Endothelial cell of umbilical vein (primary cell): ENCODE data around the gene SBSN. TPM values are rescaled to one million over a fixed set of nuclear protein-coding genes. Genes with fewer than 3 reads are reported as not detected.

ENCODE experiments used
- BruUV-seq: library from RNA; stranded (reverse); fragments of 400-500 nt; replicated peaks from 2 replicates; lab custom pipeline; 2021; lab: Mats Ljungman, UMichigan
- CTCF ChIA-PET: fragments of 300-600, 350-600 bp; sonication (Branson Sonifier 250); formaldehyde crosslinking; loops from one replicate; lab custom pipeline; 2021; ENCODE audit warnings: antibody characterized with exemption, inconsistent platforms; lab: Charles Lee
- POLR2A ChIA-PET: fragments of 300-600, 350-600 bp; sonication (Branson Sonifier 250); formaldehyde crosslinking; loops from one replicate; lab custom pipeline; 2021; ENCODE audit warnings: antibody characterized with exemption, inconsistent platforms; lab: Charles Lee
- DNase-seq: peaks from one replicate; pipeline ENCODE4 v3.0.0-alpha.2; 2011; ENCODE audit warnings: low read depth, low spot score
- FAIRE-seq: peaks from 2 replicates; lab custom pipeline; 2011; peaks lifted over from hg19 to GRCh38; lab: Jason Lieb, UNC
- H2AFZ ChIP-seq: 2 replicates; pipeline ENCODE4 v1.6.0; 2012; ENCODE audit warnings: low read depth, low read length, control low read depth, inconsistent platforms
- H3K27ac ChIP-seq: 2 replicates; pipeline ENCODE4 v1.5.1; 2011; ENCODE audit warnings: low read depth, mild to moderate bottlenecking, control low read depth, low read length, moderate library complexity; ENCODE audit not compliant: insufficient read depth
- H3K27me3 ChIP-seq, 2 experiments: 2 replicates each; pipeline versions ENCODE4 v1.6.0 to v1.6.1; 2011; ENCODE audit warnings: low read length in 2 of 2, mixed read lengths in 1 of 2; ENCODE audit not compliant: control insufficient read depth in 2 of 2, insufficient read depth in 2 of 2
- H3K36me3 ChIP-seq, 2 experiments: 2 replicates in 1 of 2; 3 replicates in 1 of 2; pipeline ENCODE4 v1.5.1; 2011; ENCODE audit warnings: low read length in 2 of 2, mild to moderate bottlenecking in 1 of 2, moderate library complexity in 1 of 2; ENCODE audit not compliant: control insufficient read depth in 2 of 2, insufficient read depth in 2 of 2; ENCODE audit errors: extremely low read depth in 1 of 2
- H3K4me1 ChIP-seq: 3 replicates; pipeline ENCODE4 v1.5.1; 2011; ENCODE audit warnings: mild to moderate bottlenecking, low read length; ENCODE audit not compliant: control insufficient read depth, insufficient read depth; ENCODE audit errors: extremely low read depth
- H3K4me2 ChIP-seq: 2 replicates; pipeline ENCODE4 v1.6.1; 2011; ENCODE audit warnings: low read length, control low read depth, mixed read lengths; ENCODE audit not compliant: insufficient read depth
- H3K4me3 ChIP-seq, 3 experiments: fragments of 200-600 bp in 1 of 3; sonication (generic), shearing (Covaris generic) in 1 of 3; replicated peaks in 1 of 3; 2 replicates each; pipeline ENCODE4 v1.5.1; 2011 to 2016; ENCODE audit warnings: control low read depth in 3 of 3, low read length in 3 of 3, mild to moderate bottlenecking in 2 of 3, inconsistent platforms in 1 of 3, low read depth in 1 of 3, moderate library complexity in 1 of 3; ENCODE audit not compliant: insufficient read depth in 1 of 3
- H3K79me2 ChIP-seq: 2 replicates; pipeline ENCODE4 v1.6.0; 2012; ENCODE audit warnings: low read length, inconsistent platforms; ENCODE audit not compliant: control insufficient read depth, insufficient read depth
- H3K9ac ChIP-seq: replicated peaks from 2 replicates; pipeline ENCODE3; 2011; ENCODE audit warnings: low read length, control low read depth; ENCODE audit not compliant: insufficient read depth; ENCODE audit errors: extremely low read depth
- H3K9me1 ChIP-seq: replicated peaks from 3 replicates; pipeline ENCODE4 v1.6.0; 2011; ENCODE audit warnings: mild to moderate bottlenecking, low read length; ENCODE audit not compliant: control insufficient read depth, insufficient read depth; ENCODE audit errors: extremely low read depth
- H3K9me3 ChIP-seq: replicated peaks from 2 replicates; pipeline ENCODE4 v1.5.1; 2012; ENCODE audit warnings: low read length, inconsistent platforms; ENCODE audit not compliant: control insufficient read depth, insufficient read depth
- H4K20me1 ChIP-seq: replicated peaks from 2 replicates; pipeline ENCODE3; 2011; ENCODE audit warnings: mild to moderate bottlenecking, low read length; ENCODE audit not compliant: control insufficient read depth, insufficient read depth; ENCODE audit errors: extremely low read depth
- EZH2 ChIP-seq: IDR thresholded peaks from 2 replicates; pipeline ENCODE4 v1.6.1; 2012; ENCODE audit warnings: borderline replicate concordance, low read depth, mild to moderate bottlenecking, moderate library complexity, low read length, inconsistent platforms; ENCODE audit not compliant: severe bottlenecking
- FOS ChIP-seq: IDR thresholded peaks from 2 replicates; pipeline ENCODE4 v1.6.1; 2011; ENCODE audit warnings: mild to moderate bottlenecking, low read length, moderate library complexity, borderline replicate concordance; ENCODE audit not compliant: insufficient read depth
- GATA2 ChIP-seq: IDR thresholded peaks from 2 replicates; pipeline ENCODE4 v1.7.0; 2011; ENCODE audit warnings: low read depth, mild to moderate bottlenecking, moderate library complexity, mixed read lengths, low read length; ENCODE audit not compliant: insufficient read length, insufficient read depth
- JUN ChIP-seq: IDR thresholded peaks from 2 replicates; pipeline ENCODE4 v1.6.1; 2011; ENCODE audit warnings: borderline replicate concordance, low read depth; ENCODE audit not compliant: insufficient read length, insufficient read depth
- MYC ChIP-seq: IDR thresholded peaks from one replicate; pipeline ENCODE4 v1.6.1; 2011; ENCODE audit warnings: mild to moderate bottlenecking, low read depth, low read length
- POLR2A ChIP-seq: IDR thresholded peaks from 2 replicates; pipeline ENCODE4 v1.6.1; 2012; ENCODE audit warnings: low read depth, mild to moderate bottlenecking, control low read depth, low read length
- POLR2AphosphoS5 ChIP-seq: IDR thresholded peaks from 2 replicates; pipeline ENCODE4 v1.6.1; 2012; ENCODE audit warnings: low read depth, mild to moderate bottlenecking, control low read depth, low read length, moderate library complexity; ENCODE audit not compliant: insufficient read depth
- dilution Hi-C: fragments of 300-500 bp; cut with MboI; formaldehyde crosslinking; loops from one replicate; pipeline ENCODE4 v1.15.0; 2019; ENCODE audit warnings: low sequenced_read_pairs; ENCODE audit not compliant: extremely low pct_ligation_motif_present
- intact Hi-C: fragments of 100-400 bp; cut with micrococcal nuclease; formaldehyde crosslinking; loops from one replicate; pipeline ENCODE4 v1.10.0; 2022
- polyA plus RNA-seq, 4 experiments: library from polyadenylated mRNA; depleted of rRNA in 3 of 4; stranded (reverse) in 3 of 4; unstranded in 1 of 4; fragments of >200 nt; gene quantifications; 2 replicates each; pipeline versions ENCODE4 v1.2.1 to v1.2.3, GENCODE V29; 2011 to 2012; ENCODE audit warnings: missing spikeins in 1 of 4
- total RNA-seq: library from RNA; stranded (reverse); gene quantifications from 2 replicates; pipeline ENCODE4 v1.2.3, GENCODE V29; 2021
- TF ChIP-seq, protein P1 (sequence below): IDR thresholded peaks from 2 replicates; pipeline ENCODE4 v1.6.1; 2011; ENCODE audit not compliant: insufficient read depth, insufficient read length
- TF ChIP-seq, protein P2 (sequence below), 2 donors: IDR thresholded peaks; 1 replicate in 1 of 2; 2 replicates in 1 of 2; pipeline ENCODE4 v1.5.1; 2011; ENCODE audit warnings: low read length in 2 of 2, mild to moderate bottlenecking in 2 of 2, moderate library complexity in 2 of 2, control low read depth in 1 of 2, inconsistent platforms in 1 of 2, low read depth in 1 of 2; ENCODE audit not compliant: insufficient read depth in 1 of 2; ENCODE audit errors: extremely low read depth in 1 of 2

The SBSN gene
- total and polyA plus RNA-seq, 2 donors (not counting 3 experiments of a cell fraction or from before 2014, with no cell fraction given) = not detected

GRCh38 chr19:35512831-35513627, 15.1 kb downstream of the SBSN start:
- Histone ChIP-seq H3K9ac (no peak overlapping the region), H3K4me2 (no peak overlapping the region), H4K20me1 (no peaks in the 10 kb centered on the region), H3K79me2 (no peaks in the 10 kb centered on the region), H3K4me3 (no peak overlapping the region), H3K9me3 (no peaks in the 10 kb centered on the region), H3K27me3 (peaks cover 29 to 37% of the 10 kb centered on the region in 2 experiments), H3K27ac (no peak overlapping the region), H2AFZ (no peak overlapping the region), H3K36me3 (no peaks in the 10 kb centered on the region), H3K9me1 (no peaks in the 10 kb centered on the region), H3K4me1 (no peaks in the 10 kb centered on the region)
- ChIA-PET POLR2A (no interaction called here), CTCF (no interaction called here)
- TF ChIP-seq MYC (no peak), JUN (no peak), POLR2A (no peak), POLR2AphosphoS5 (no peak), FOS (no peak), GATA2 (no peak), EZH2 (no peak)
- TF ChIP-seq, protein P1, sequence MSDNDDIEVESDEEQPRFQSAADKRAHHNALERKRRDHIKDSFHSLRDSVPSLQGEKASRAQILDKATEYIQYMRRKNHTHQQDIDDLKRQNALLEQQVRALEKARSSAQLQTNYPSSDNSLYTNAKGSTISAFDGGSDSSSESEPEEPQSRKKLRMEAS = no peak
- TF ChIP-seq, protein P2, sequence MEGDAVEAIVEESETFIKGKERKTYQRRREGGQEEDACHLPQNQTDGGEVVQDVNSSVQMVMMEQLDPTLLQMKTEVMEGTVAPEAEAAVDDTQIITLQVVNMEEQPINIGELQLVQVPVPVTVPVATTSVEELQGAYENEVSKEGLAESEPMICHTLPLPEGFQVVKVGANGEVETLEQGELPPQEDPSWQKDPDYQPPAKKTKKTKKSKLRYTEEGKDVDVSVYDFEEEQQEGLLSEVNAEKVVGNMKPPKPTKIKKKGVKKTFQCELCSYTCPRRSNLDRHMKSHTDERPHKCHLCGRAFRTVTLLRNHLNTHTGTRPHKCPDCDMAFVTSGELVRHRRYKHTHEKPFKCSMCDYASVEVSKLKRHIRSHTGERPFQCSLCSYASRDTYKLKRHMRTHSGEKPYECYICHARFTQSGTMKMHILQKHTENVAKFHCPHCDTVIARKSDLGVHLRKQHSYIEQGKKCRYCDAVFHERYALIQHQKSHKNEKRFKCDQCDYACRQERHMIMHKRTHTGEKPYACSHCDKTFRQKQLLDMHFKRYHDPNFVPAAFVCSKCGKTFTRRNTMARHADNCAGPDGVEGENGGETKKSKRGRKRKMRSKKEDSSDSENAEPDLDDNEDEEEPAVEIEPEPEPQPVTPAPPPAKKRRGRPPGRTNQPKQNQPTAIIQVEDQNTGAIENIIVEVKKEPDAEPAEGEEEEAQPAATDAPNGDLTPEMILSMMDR (IDR thresholded peaks at IDR 0.05; ENCODE audit: extremely low read depth in 1 of 2, insufficient read depth in 1 of 2, low read depth in 1 of 2, low read length in 2 of 2) = no peak
- FAIRE-seq = no peak
- intact Hi-C loops (no loop called here), dilution Hi-C loops (no loop called here)
- no TSS peak for BruUV-seq
- no peak for DNase-seq
